DOHH2 (cell line): ENCODE data around the gene SELL.

Source experiments
- H3F3A ChIP-seq: fragments of 200-600 bp; sonication (generic), shearing (Covaris generic); 2 replicates; pipeline ENCODE4 v1.6.0; 2016; ENCODE audit warnings: antibody characterized with exemption, mild to moderate bottlenecking; ENCODE audit not compliant: control insufficient read depth, insufficient read depth
- H3K27ac ChIP-seq: fragments of 200-600 bp; sonication (generic); 2 replicates; pipeline ENCODE4 v1.5.1; 2014; ENCODE audit warnings: low read depth, mild to moderate bottlenecking, low read length, moderate library complexity
- H3K27me3 ChIP-seq: fragments of 200-600 bp; sonication (generic); 2 replicates; pipeline ENCODE4 v1.6.1; 2014; ENCODE audit warnings: mild to moderate bottlenecking, low read length, mixed read lengths; ENCODE audit not compliant: control insufficient read depth
- H3K36me3 ChIP-seq: fragments of 200-600 bp; sonication (generic); 2 replicates; pipeline ENCODE4 v1.6.1; 2014; ENCODE audit warnings: mild to moderate bottlenecking, low read length, moderate library complexity, mixed read lengths; ENCODE audit not compliant: control insufficient read depth
- H3K4me1 ChIP-seq: fragments of 200-600 bp; sonication (generic); 2 replicates; pipeline ENCODE4 v1.6.1; 2014; ENCODE audit warnings: mild to moderate bottlenecking, low read length, mixed read lengths; ENCODE audit not compliant: control insufficient read depth
- H3K4me2 ChIP-seq: fragments of 200-600 bp; sonication (generic); 2 replicates; pipeline ENCODE4 v1.6.0; 2014; ENCODE audit warnings: mild to moderate bottlenecking, low read length, moderate library complexity
- H3K4me3 ChIP-seq: fragments of 200-600 bp; sonication (generic); 2 replicates; pipeline ENCODE4 v1.5.1; 2014; ENCODE audit warnings: mild to moderate bottlenecking, low read length, mixed read lengths
- H3K79me2 ChIP-seq: fragments of 200-600 bp; sonication (generic); 2 replicates; pipeline ENCODE4 v1.6.1; 2014; ENCODE audit warnings: mild to moderate bottlenecking, low read length, mixed read lengths; ENCODE audit not compliant: control insufficient read depth
- H3K9me2 ChIP-seq: fragments of 200-600 bp; sonication (generic); replicated peaks from 2 replicates; pipeline ENCODE4 v1.6.1; 2014; ENCODE audit warnings: mild to moderate bottlenecking, low read length, mixed read lengths; ENCODE audit not compliant: control insufficient read depth
- H3K9me3 ChIP-seq: fragments of 200-600 bp; sonication (generic); 2 replicates; pipeline ENCODE4 v1.6.1; 2014; ENCODE audit warnings: antibody characterized with exemption, low read length, mixed read lengths; ENCODE audit not compliant: control insufficient read depth, insufficient read depth
- H4K20me1 ChIP-seq: fragments of 200-600 bp; sonication (generic); 2 replicates; pipeline ENCODE4 v1.6.0; 2014; ENCODE audit warnings: low read depth, mild to moderate bottlenecking, antibody characterized with exemption, low read length, moderate library complexity; ENCODE audit not compliant: control insufficient read depth, insufficient read depth
- CTCF ChIP-seq: fragments of 200-600 bp; sonication (generic); IDR thresholded peaks from one replicate; pipeline ENCODE4 v1.5.1; 2014; ENCODE audit warnings: antibody characterized with exemption, mild to moderate bottlenecking, low read depth, low read length; ENCODE audit not compliant: poor library complexity, severe bottlenecking
- EZH2phosphoT487 ChIP-seq: fragments of 200-600 bp; sonication (generic); IDR thresholded peaks from 2 replicates; pipeline ENCODE4 v1.6.1; 2017; ENCODE audit warnings: borderline replicate concordance, mild to moderate bottlenecking, antibody characterized with exemption, low read length, moderate library complexity, mixed read lengths

SELL gene

GRCh38 chr1:169731446-169731845 lies 20.0 kb upstream of the SELL start:
- H3K9me3 ChIP-seq, result no peaks in the 10 kb centered on the region
- H3K4me2 ChIP-seq, result no peak overlapping the region

GRCh38 chr1:169729991-169730390 lies 18.6 kb upstream of the SELL start:
- H3K36me3 ChIP-seq, result no peaks in the 10 kb centered on the region
- no peaks in the 10 kb centered on the region for H3K4me1 ChIP-seq
- H3F3A ChIP-seq, result no peaks in the 10 kb centered on the region
- H3K4me3 ChIP-seq, result no peak overlapping the region
- no peak overlapping the region for H3K27ac ChIP-seq
- no peaks in the 10 kb centered on the region for H3K9me3 ChIP-seq
- peaks cover 22% of the 10 kb centered on the region; the same call in 1 of the 2 replicates for H3K27me3 ChIP-seq
- no peaks in the 10 kb centered on the region for H3K9me2 ChIP-seq
- TF ChIP-seq EZH2phosphoT487 (no peak), CTCF (no peak)
- H3K79me2 ChIP-seq, result no peaks in the 10 kb centered on the region
- H4K20me1 ChIP-seq, result no peaks in the 10 kb centered on the region
- no peak overlapping the region for H3K4me2 ChIP-seq

More at GRCh38 chr1:169731446-169731845, 20.0 kb upstream of the SELL start:
- no peaks in the 10 kb centered on the region for H3K79me2 ChIP-seq
- TF ChIP-seq CTCF (no peak), EZH2phosphoT487 (no peak)
- H3K4me1 ChIP-seq, result no peaks in the 10 kb centered on the region
- no peaks in the 10 kb centered on the region for H4K20me1 ChIP-seq
- no peaks in the 10 kb centered on the region for H3K36me3 ChIP-seq
- H3K4me3 ChIP-seq, result no peak overlapping the region
- H3K9me2 ChIP-seq, result no peaks in the 10 kb centered on the region
- H3F3A ChIP-seq, result no peaks in the 10 kb centered on the region
- H3K27ac ChIP-seq, result no peak overlapping the region
- H3K27me3 ChIP-seq, result peaks cover 22% of the 10 kb centered on the region; the same call in 1 of the 2 replicates

GRCh38 chr1:169727307-169727706 lies 15.9 kb upstream of the SELL start:
- Histone ChIP-seq H3F3A (no peaks in the 10 kb centered on the region), H3K27ac (no peak overlapping the region)

More at GRCh38 chr1:169727307-169727706, 15.9 kb upstream of the SELL start:
- Histone ChIP-seq H4K20me1 (no peaks in the 10 kb centered on the region), H3K4me2 (no peak overlapping the region), H3K79me2 (no peaks in the 10 kb centered on the region), H3K36me3 (no peaks in the 10 kb centered on the region), H3K9me3 (no peaks in the 10 kb centered on the region), H3K9me2 (no peaks in the 10 kb centered on the region), H3K27me3 (peaks cover 16% of the 10 kb centered on the region; the same call in 1 of the 2 replicates), H3K4me1 (no peaks in the 10 kb centered on the region), H3K4me3 (no peak overlapping the region)
- TF ChIP-seq CTCF (no peak), EZH2phosphoT487 (no peak)
